Measurements from ENCODE around the gene DHX35. TPM values are rescaled to one million over a fixed set of nuclear protein-coding genes. Genes with fewer than 3 reads are reported as not detected.

The DHX35 gene
- total RNA-seq, 2 experiments from 2014 or later, result 13.0 to 15.6 TPM

DNA sequence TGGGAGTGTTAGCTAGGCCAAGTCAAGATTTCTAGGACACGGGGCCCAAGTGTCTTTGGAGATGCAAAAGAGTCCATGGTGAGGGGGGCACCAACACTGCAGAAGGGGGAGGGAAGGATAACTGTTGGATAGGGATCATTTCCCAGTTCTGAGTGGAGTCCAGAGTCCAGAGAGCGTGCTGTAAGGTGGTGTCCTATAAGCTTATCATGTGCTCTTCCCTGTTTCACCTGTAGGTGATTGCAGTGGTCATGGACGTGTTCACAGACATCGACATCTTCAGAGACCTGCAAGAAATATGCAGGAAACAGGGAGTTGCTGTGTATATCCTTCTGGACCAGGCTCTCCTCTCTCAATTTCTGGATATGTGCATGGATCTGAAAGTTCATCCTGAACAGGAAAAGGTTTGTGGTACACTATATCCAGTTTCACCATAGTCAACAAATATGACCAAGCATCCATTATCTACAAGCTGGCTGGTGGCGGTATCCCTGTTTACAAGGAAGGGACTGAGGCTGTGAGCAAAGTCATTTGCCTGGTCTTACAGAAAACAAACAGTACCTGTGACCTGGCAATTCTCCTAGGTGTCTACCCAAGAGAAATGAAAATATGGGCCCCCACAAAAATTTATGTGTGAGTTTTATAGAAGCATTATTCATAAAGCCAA lies 20.3 kb upstream of the DHX35 start:
- no peak overlapping the region for H3K27ac ChIP-seq (ENCODE audit: low read depth, low read length, poor library complexity, severe bottlenecking)
- peaks cover 3% of the 10 kb centered on the region for H3K4me1 ChIP-seq (ENCODE audit: insufficient read depth, low read length, poor library complexity, severe bottlenecking)
- H3K36me3 ChIP-seq (ENCODE audit: insufficient read depth, low read length), result peaks cover 97% of the 10 kb centered on the region
- ChIA-PET POLR2A (interaction anchor here (0.6 kb wide), 2 partner anchors 20 to 279 kb away, joined by 4 read pairs; partner anchors contain the start of gene DHX35), CTCF (ENCODE audit: unreplicated experiment) (no interaction called here)
- intact Hi-C loops (cut with micrococcal nuclease; ENCODE audit: unreplicated experiment), result no loop called here
- no peak overlapping the region for H3K4me3 ChIP-seq (ENCODE audit: low read depth, low read length, poor library complexity, severe bottlenecking)
- TF ChIP-seq EZH2phosphoT487 (IDR thresholded peaks at IDR 0.05; ENCODE audit: borderline replicate concordance, low read depth, low read length), result no peak
- TF ChIP-seq, protein P1, sequence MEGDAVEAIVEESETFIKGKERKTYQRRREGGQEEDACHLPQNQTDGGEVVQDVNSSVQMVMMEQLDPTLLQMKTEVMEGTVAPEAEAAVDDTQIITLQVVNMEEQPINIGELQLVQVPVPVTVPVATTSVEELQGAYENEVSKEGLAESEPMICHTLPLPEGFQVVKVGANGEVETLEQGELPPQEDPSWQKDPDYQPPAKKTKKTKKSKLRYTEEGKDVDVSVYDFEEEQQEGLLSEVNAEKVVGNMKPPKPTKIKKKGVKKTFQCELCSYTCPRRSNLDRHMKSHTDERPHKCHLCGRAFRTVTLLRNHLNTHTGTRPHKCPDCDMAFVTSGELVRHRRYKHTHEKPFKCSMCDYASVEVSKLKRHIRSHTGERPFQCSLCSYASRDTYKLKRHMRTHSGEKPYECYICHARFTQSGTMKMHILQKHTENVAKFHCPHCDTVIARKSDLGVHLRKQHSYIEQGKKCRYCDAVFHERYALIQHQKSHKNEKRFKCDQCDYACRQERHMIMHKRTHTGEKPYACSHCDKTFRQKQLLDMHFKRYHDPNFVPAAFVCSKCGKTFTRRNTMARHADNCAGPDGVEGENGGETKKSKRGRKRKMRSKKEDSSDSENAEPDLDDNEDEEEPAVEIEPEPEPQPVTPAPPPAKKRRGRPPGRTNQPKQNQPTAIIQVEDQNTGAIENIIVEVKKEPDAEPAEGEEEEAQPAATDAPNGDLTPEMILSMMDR (conservative IDR thresholded peaks at IDR 0.05; ENCODE audit: low read length), result peak; percentile 26; the same call in 1 of the 2 replicates
- BruUV-seq (replicated peaks), result no TSS peak
- H4K20me1 ChIP-seq (ENCODE audit: insufficient read depth, low read length), result peaks cover 36% of the 10 kb centered on the region
- no peak overlapping the region for H3K4me2 ChIP-seq (ENCODE audit: low read length)
- no peaks in the 10 kb centered on the region for H3K9me3 ChIP-seq (ENCODE audit: low read length)
- DNase-seq (ENCODE audit: low spot score), result no peak
- H2AFZ ChIP-seq (ENCODE audit: low read length), result no peak overlapping the region
- peaks cover 61% of the 10 kb centered on the region for H3K79me2 ChIP-seq (ENCODE audit: insufficient read depth, low read depth, low read length)
- H3K9me2 ChIP-seq (ENCODE audit: insufficient read depth, low read length), result no peaks in the 10 kb centered on the region

DNA sequence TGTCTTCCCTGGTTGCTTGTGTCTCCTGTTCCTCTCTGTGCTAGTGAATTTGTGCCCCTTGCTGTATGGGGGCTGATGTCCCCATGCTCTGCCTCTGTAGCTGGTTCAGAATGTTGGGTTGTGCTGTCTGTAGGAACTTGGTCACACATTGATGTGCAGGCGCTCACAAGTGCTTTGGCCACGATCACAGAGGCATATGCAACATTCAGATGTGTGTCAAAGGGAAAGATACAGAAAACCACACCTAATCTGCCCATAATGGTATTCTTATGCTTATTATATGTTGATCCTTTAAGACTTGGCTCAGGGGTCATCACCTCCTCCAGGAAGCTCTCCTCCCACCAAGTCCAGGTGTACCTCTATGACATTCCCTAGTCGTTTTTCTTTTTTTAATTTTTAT lies 17.1 kb upstream of the DHX35 start:
- intact Hi-C loops (cut with micrococcal nuclease; ENCODE audit: unreplicated experiment), result no loop called here

GRCh38 chr20:38946836-38947235 lies 15.3 kb upstream of the DHX35 start:
- peaks cover 14% of the 10 kb centered on the region; the same call in 1 of the 2 replicates for H3K79me2 ChIP-seq (ENCODE audit: insufficient read depth, low read depth, low read length)
- H3K36me3 ChIP-seq (ENCODE audit: insufficient read depth, low read length), result peaks cover 97% of the 10 kb centered on the region
- H2AFZ ChIP-seq (ENCODE audit: low read length), result no peak overlapping the region
- no peaks in the 10 kb centered on the region for H3K9me3 ChIP-seq (ENCODE audit: low read length)
- CTCF ChIA-PET (ENCODE audit: unreplicated experiment), result no interaction called here
- peaks cover 17% of the 10 kb centered on the region; the same call in 1 of the 2 replicates for H4K20me1 ChIP-seq (ENCODE audit: insufficient read depth, low read length)
- no peaks in the 10 kb centered on the region for H3K4me1 ChIP-seq (ENCODE audit: insufficient read depth, low read length, poor library complexity, severe bottlenecking)
- intact Hi-C loops (cut with micrococcal nuclease; ENCODE audit: unreplicated experiment), result no loop called here
- DNase-seq (ENCODE audit: low spot score), result no peak
- no TSS peak for BruUV-seq (replicated peaks)
- TF ChIP-seq EZH2phosphoT487 (IDR thresholded peaks at IDR 0.05; ENCODE audit: borderline replicate concordance, low read depth, low read length), result no peak
- TF ChIP-seq, protein P1 (conservative IDR thresholded peaks at IDR 0.05; ENCODE audit: low read length), result no peak
- H3K27ac ChIP-seq (ENCODE audit: low read depth, low read length, poor library complexity, severe bottlenecking), result no peak overlapping the region
- no peak overlapping the region for H3K4me3 ChIP-seq (ENCODE audit: low read depth, low read length, poor library complexity, severe bottlenecking)
- no peaks in the 10 kb centered on the region for H3K9me2 ChIP-seq (ENCODE audit: insufficient read depth, low read length)
- POLR2A ChIA-PET, result no interaction called here
- no peak overlapping the region for H3K4me2 ChIP-seq (ENCODE audit: low read length)

More for the DNA sequence above, 17.1 kb upstream of the DHX35 start:
- Histone ChIP-seq H3K9me2 (ENCODE audit: insufficient read depth, low read length) (no peaks in the 10 kb centered on the region), H3K27ac (ENCODE audit: low read depth, low read length, poor library complexity, severe bottlenecking) (no peak overlapping the region), H3K4me1 (ENCODE audit: insufficient read depth, low read length, poor library complexity, severe bottlenecking) (no peaks in the 10 kb centered on the region), H2AFZ (ENCODE audit: low read length) (no peak overlapping the region), H3K4me2 (ENCODE audit: low read length) (no peak overlapping the region), H3K4me3 (ENCODE audit: low read depth, low read length, poor library complexity, severe bottlenecking) (no peak overlapping the region), H3K79me2 (ENCODE audit: insufficient read depth, low read depth, low read length) (peaks cover 30% of the 10 kb centered on the region), H3K36me3 (ENCODE audit: insufficient read depth, low read length) (peaks cover 97% of the 10 kb centered on the region), H4K20me1 (ENCODE audit: insufficient read depth, low read length) (peaks cover 27% of the 10 kb centered on the region), H3K9me3 (ENCODE audit: low read length) (no peaks in the 10 kb centered on the region)
- BruUV-seq (replicated peaks), result no TSS peak
- CTCF ChIA-PET (ENCODE audit: unreplicated experiment), result no interaction called here
- TF ChIP-seq EZH2phosphoT487 (IDR thresholded peaks at IDR 0.05; ENCODE audit: borderline replicate concordance, low read depth, low read length), result no peak
- TF ChIP-seq, protein P1 (conservative IDR thresholded peaks at IDR 0.05; ENCODE audit: low read length), result no peak
- POLR2A ChIA-PET, result no interaction called here
- no peak for DNase-seq (ENCODE audit: low spot score)
